HCT116 (cell line): ENCODE measurements around the gene SLC35G2. TPM values are rescaled to one million over a fixed set of nuclear protein-coding genes. Genes with fewer than 3 reads are reported as not detected.

ENCODE experiments used
- ATAC-seq: fragments of 200-7000 bp; cut with Tn5 transposase; 2 replicates; pipeline ENCODE4 v1.9.1; 2020; ENCODE audit warnings: mild to moderate bottlenecking, moderate library complexity
- BruUV-seq: library from RNA; stranded (reverse); fragments of 400-500 nt; replicated peaks from 2 replicates; lab custom pipeline; 2021; lab: Mats Ljungman, UMichigan
- CTCF ChIA-PET: fragments of 300-600 bp; sonication (Branson Sonifier 250); formaldehyde crosslinking; loops from one replicate; lab custom pipeline; 2021; ENCODE audit warnings: antibody characterized with exemption; lab: Charles Lee
- POLR2A ChIA-PET: fragments of 300-600, 350-600 bp; sonication (Branson Sonifier 250); formaldehyde crosslinking; loops from one replicate; lab custom pipeline; 2021; ENCODE audit warnings: antibody characterized with exemption; lab: Charles Lee
- RAD21 ChIA-PET, 2 experiments: fragments of 300-600 bp; sonication (Branson Sonifier 250); formaldehyde crosslinking; loops; one replicate each; lab custom pipeline; 2023; ENCODE audit warnings: low total read pairs in 2 of 2; ENCODE audit not compliant: uncharacterized antibody in 2 of 2, unreplicated experiment in 2 of 2, low non-redundant PET in 1 of 2; lab: Charles Lee
- DNase-seq: peaks from one replicate; pipeline ENCODE4 v3.0.0-alpha.2; 2010; ENCODE audit warnings: low read depth, low spot score
- H2AFZ ChIP-seq: fragments of 200-600 bp; shearing (Covaris generic), sonication (generic); 2 replicates; pipeline ENCODE4 v1.6.1; 2017; ENCODE audit warnings: low read depth, mixed run types, mixed read lengths, antibody characterized with exemption, low read length; ENCODE audit not compliant: poor library complexity, severe bottlenecking
- H3K27ac ChIP-seq: 2 replicates; pipeline ENCODE4 v1.5.1; 2012; ENCODE audit warnings: low read depth, low read length
- H3K27me3 ChIP-seq: fragments of 200-600 bp; sonication (generic); 2 replicates; pipeline ENCODE4 v1.6.1; 2016; ENCODE audit warnings: mixed run types, low read length, mixed read lengths; ENCODE audit not compliant: insufficient read depth
- H3K36me3 ChIP-seq, 2 experiments: fragments of 200-500 bp in 1 of 2; fragments of 200-600 bp in 1 of 2; sonication (Bioruptor generic) in 1 of 2; sonication (generic) in 1 of 2; 2 replicates each; pipeline versions ENCODE4 v1.5.1 to v1.6.1; 2014 to 2016; ENCODE audit warnings: low read length in 2 of 2, inconsistent platforms in 1 of 2, mixed read lengths in 1 of 2, mixed run types in 1 of 2; ENCODE audit not compliant: insufficient read depth in 2 of 2, control insufficient read depth in 1 of 2
- H3K4me1 ChIP-seq, 2 experiments: fragments of 200-600 bp in 1 of 2; sonication (generic) in 1 of 2; 2 replicates each; pipeline versions ENCODE4 v1.5.1 to v1.6.1; 2012 to 2017; ENCODE audit warnings: low read length in 2 of 2, inconsistent platforms in 1 of 2, mild to moderate bottlenecking in 1 of 2, mixed read lengths in 1 of 2, mixed run types in 1 of 2, moderate library complexity in 1 of 2; ENCODE audit not compliant: insufficient read depth in 2 of 2, control insufficient read depth in 1 of 2
- H3K4me2 ChIP-seq: fragments of 200-600 bp; sonication (generic); 2 replicates; pipeline ENCODE4 v1.6.1; 2017; ENCODE audit warnings: mixed run types, low read length, mixed read lengths
- H3K4me3 ChIP-seq, 2 experiments: fragments of 200-600 bp in 1 of 2; sonication (generic) in 1 of 2; replicated peaks in 1 of 2; 2 replicates each; pipeline ENCODE4 v1.5.1; 2011 to 2016; ENCODE audit warnings: low read length in 2 of 2, control low read depth in 1 of 2, low read depth in 1 of 2, mild to moderate bottlenecking in 1 of 2, mixed read lengths in 1 of 2, mixed run types in 1 of 2
- H3K79me2 ChIP-seq: fragments of 200-600 bp; sonication (generic); 2 replicates; pipeline ENCODE4 v1.6.1; 2017; ENCODE audit warnings: mild to moderate bottlenecking, mixed run types, low read length, moderate library complexity, mixed read lengths; ENCODE audit not compliant: insufficient read depth
- H3K9ac ChIP-seq: fragments of 200-600 bp; sonication (generic); 2 replicates; pipeline ENCODE4 v1.6.1; 2016; ENCODE audit warnings: low read length, mixed read lengths
- H3K9me2 ChIP-seq: fragments of 200-600 bp; sonication (generic), shearing (Covaris generic); 2 replicates; pipeline ENCODE4 v1.6.1; 2017; ENCODE audit warnings: mixed run types, mild to moderate bottlenecking, moderate library complexity; ENCODE audit not compliant: insufficient read depth
- H3K9me3 ChIP-seq, 2 experiments: fragments of 200-500 bp in 1 of 2; fragments of 200-600 bp in 1 of 2; sonication (Bioruptor generic) in 1 of 2; sonication (generic) in 1 of 2; 2 replicates each; pipeline ENCODE4 v1.6.1; 2014 to 2017; ENCODE audit warnings: low read length in 2 of 2, mixed read lengths in 2 of 2, inconsistent platforms in 1 of 2, low read depth in 1 of 2, mild to moderate bottlenecking in 1 of 2, mixed run types in 1 of 2, moderate library complexity in 1 of 2; ENCODE audit not compliant: control insufficient read depth in 1 of 2, insufficient read depth in 1 of 2
- H4K20me1 ChIP-seq: fragments of 200-600 bp; sonication (generic), shearing (Covaris generic); 2 replicates; pipeline ENCODE4 v1.6.1; 2017; ENCODE audit warnings: mixed run types, mild to moderate bottlenecking, moderate library complexity; ENCODE audit not compliant: insufficient read depth
- ATF3 ChIP-seq: IDR thresholded peaks from 2 replicates; pipeline ENCODE4 v1.6.1; 2012
- CEBPB ChIP-seq: IDR thresholded peaks from 2 replicates; pipeline ENCODE4 v1.6.1; 2012; ENCODE audit warnings: low read depth
- ELF1 ChIP-seq: IDR thresholded peaks from 2 replicates; pipeline ENCODE4 v1.6.1; 2012; ENCODE audit warnings: low read depth, borderline replicate concordance
- EZH2 ChIP-seq: fragments of 200-600 bp; sonication (generic); IDR thresholded peaks from 2 replicates; pipeline ENCODE4 v1.6.1; 2017; ENCODE audit warnings: antibody characterized with exemption, mixed run types
- EZH2phosphoT487 ChIP-seq: fragments of 200-600 bp; IDR thresholded peaks from 2 replicates; pipeline ENCODE4 v1.6.1; 2018; ENCODE audit warnings: antibody characterized with exemption, borderline replicate concordance
- FOSL1 ChIP-seq: IDR thresholded peaks from 2 replicates; pipeline ENCODE4 v1.6.1; 2012; ENCODE audit warnings: low read depth
- POLR2A ChIP-seq: IDR thresholded peaks from 2 replicates; pipeline ENCODE4 v1.7.0; 2011; ENCODE audit warnings: borderline replicate concordance; ENCODE audit not compliant: insufficient read depth, insufficient read length; ENCODE audit errors: extremely low read depth
- POLR2AphosphoS5 ChIP-seq: IDR thresholded peaks from 2 replicates; pipeline ENCODE4 v1.6.1; 2011; ENCODE audit warnings: mild to moderate bottlenecking, low read depth, low read length, moderate library complexity
- RAD21 ChIP-seq: IDR thresholded peaks from 2 replicates; pipeline ENCODE4 v1.6.1; 2012; ENCODE audit warnings: low read depth, mild to moderate bottlenecking
- SP1 ChIP-seq: IDR thresholded peaks from 2 replicates; pipeline ENCODE4 v1.6.1; 2012; ENCODE audit warnings: low read depth
- TCF7L2 ChIP-seq: IDR thresholded peaks from 2 replicates; pipeline ENCODE4 v1.7.0; 2011; ENCODE audit warnings: borderline replicate concordance, inconsistent platforms; ENCODE audit not compliant: insufficient read depth, insufficient read length; ENCODE audit errors: extremely low read depth
- ZFX ChIP-seq: fragments of 450-650 bp; IDR thresholded peaks from 2 replicates; pipeline ENCODE4 v1.6.1; 2017
- intact Hi-C: fragments of 100-400 bp; cut with micrococcal nuclease; formaldehyde crosslinking; loops from 2 replicates; pipeline ENCODE4 v1.10.0; 2022
- total RNA-seq: library from RNA; stranded (reverse); gene quantifications from one replicate; pipeline ENCODE4 v1.2.1, GENCODE V29; 2021; ENCODE audit not compliant: unreplicated experiment

SLC35G2 gene
- total RNA-seq, 1 experiment from 2014 or later = 3.3 TPM

- no peaks in the 10 kb centered on the region for H3K4me1 ChIP-seq
- TF ChIP-seq ELF1 (no peak), FOSL1 (no peak), ZFX (no peak), ATF3 (no peak), POLR2AphosphoS5 (no peak), CEBPB (no peak), EZH2 (no peak)
- no peaks in the 10 kb centered on the region for H3K9me3 ChIP-seq
- ChIA-PET CTCF (no interaction called here), RAD21 (no interaction called here), POLR2A (no interaction called here)
- no TSS peak for BruUV-seq
- no peaks in the 10 kb centered on the region for H3K9me2 ChIP-seq
- no peak overlapping the region for H3K9ac ChIP-seq
- no peaks in the 10 kb centered on the region for H3K79me2 ChIP-seq
- no peaks in the 10 kb centered on the region for H4K20me1 ChIP-seq
- H3K27ac ChIP-seq = no peak overlapping the region
- H3K36me3 ChIP-seq = no peaks in the 10 kb centered on the region
- intact Hi-C loops = no loop called here
- H3K27me3 ChIP-seq = no peaks in the 10 kb centered on the region
- no peak for ATAC-seq
- no peak for DNase-seq
- no peak overlapping the region for H2AFZ ChIP-seq
- no peak overlapping the region for H3K4me3 ChIP-seq
- H3K4me2 ChIP-seq = no peak overlapping the region
Measured at GRCh38 chr3:136778865-136779264, 40.1 kb upstream of the SLC35G2 start.

GRCh38 chr3:136780741-136781140 is 38.2 kb upstream of the SLC35G2 start:
- no TSS peak for BruUV-seq
- H3K79me2 ChIP-seq = no peaks in the 10 kb centered on the region
- H3K36me3 ChIP-seq = no peaks in the 10 kb centered on the region
- H3K4me2 ChIP-seq = no peak overlapping the region
- intact Hi-C loops = no loop called here
- no peak overlapping the region for H3K27ac ChIP-seq
- no peaks in the 10 kb centered on the region for H3K27me3 ChIP-seq
- RAD21 ChIA-PET = no interaction called here
- CTCF ChIA-PET = no interaction called here
- no peaks in the 10 kb centered on the region for H3K9me2 ChIP-seq
- no peak overlapping the region for H3K9ac ChIP-seq
- ATAC-seq (no peak), DNase-seq (no peak)
- no peaks in the 10 kb centered on the region for H3K4me1 ChIP-seq
- POLR2A ChIA-PET = interaction anchor here (0.7 kb wide), 1 partner anchor 291 kb away, joined by 3 read pairs; no protein-coding TSS in a partner anchor
- no peak for TF ChIP-seq CEBPB
- no peak for TF ChIP-seq SP1
- no peak for TF ChIP-seq EZH2phosphoT487
- no peak for TF ChIP-seq POLR2AphosphoS5
- TF ChIP-seq RAD21 = no peak
- no peak for TF ChIP-seq POLR2A
- TF ChIP-seq TCF7L2 = no peak
- no peak overlapping the region for H2AFZ ChIP-seq
- H3K4me3 ChIP-seq = no peak overlapping the region
- H3K9me3 ChIP-seq = no peaks in the 10 kb centered on the region
- no peaks in the 10 kb centered on the region for H4K20me1 ChIP-seq
